ENCODE results near the gene FERMT1. TPM values are rescaled to one million over a fixed set of nuclear protein-coding genes. Genes with fewer than 3 reads are reported as not detected.
"Not testable (repeated sequence)": the region's sequence is repeated elsewhere in the genome, so short reads cannot be mapped to it uniquely, and the experiment has no call there.

The FERMT1 gene
- total RNA-seq, 1 experiment from 2014 or later: 14.3 TPM

- H3K27me3 ChIP-seq (ENCODE audit: control insufficient read depth, insufficient read depth, low read length): peaks cover 29% of the 10 kb centered on the region
- no peaks in the 10 kb centered on the region for H3K36me3 ChIP-seq (replicated peaks; ENCODE audit: control insufficient read depth, insufficient read depth, low read length)
- DNase-seq: no peak
- H3K4me3 ChIP-seq (ENCODE audit: insufficient read depth, low read depth, low read length): no peak overlapping the region
Observed at GRCh38 chr20:6048391-6048790, 74.4 kb downstream of the FERMT1 start.

GRCh38 chr20:6046432-6046831, 76.4 kb downstream of the FERMT1 start:
- Histone ChIP-seq H3K36me3 (replicated peaks; ENCODE audit: control insufficient read depth, insufficient read depth, low read length) (no peaks in the 10 kb centered on the region; the same call in 1 of the 2 replicates), H3K4me3 (ENCODE audit: insufficient read depth, low read depth, low read length) (no peak overlapping the region), H3K27me3 (ENCODE audit: control insufficient read depth, insufficient read depth, low read length) (peaks cover 10% of the 10 kb centered on the region)
- DNase-seq: no peak

- no peak overlapping the region for H3K4me3 ChIP-seq (ENCODE audit: insufficient read depth, low read depth, low read length)
- peaks cover 1% of the 10 kb centered on the region for H3K27me3 ChIP-seq (ENCODE audit: control insufficient read depth, insufficient read depth, low read length)
- DNase-seq: no peak
- H3K36me3 ChIP-seq (replicated peaks; ENCODE audit: control insufficient read depth, insufficient read depth, low read length): peaks cover 1% of the 10 kb centered on the region
Observed at GRCh38 chr20:6045566-6045965, 77.3 kb downstream of the FERMT1 start.

GRCh38 chr20:6044115-6044514, 78.7 kb downstream of the FERMT1 start:
- no peaks in the 10 kb centered on the region; the same call in 1 of the 2 replicates for H3K27me3 ChIP-seq (ENCODE audit: control insufficient read depth, insufficient read depth, low read length)
- DNase-seq: peak; percentile 58
- H3K36me3 ChIP-seq (replicated peaks; ENCODE audit: control insufficient read depth, insufficient read depth, low read length): peaks cover 1% of the 10 kb centered on the region
- no peak overlapping the region for H3K4me3 ChIP-seq (ENCODE audit: insufficient read depth, low read depth, low read length)

- H3K36me3 ChIP-seq (replicated peaks; ENCODE audit: control insufficient read depth, insufficient read depth, low read length): peaks cover 1% of the 10 kb centered on the region
- H3K4me3 ChIP-seq (ENCODE audit: insufficient read depth, low read depth, low read length): no peak overlapping the region
- DNase-seq: peak; percentile 36
- H3K27me3 ChIP-seq (ENCODE audit: control insufficient read depth, insufficient read depth, low read length): no peaks in the 10 kb centered on the region
Observed at GRCh38 chr20:6041808-6042265, 81.0 kb downstream of the FERMT1 start.

- no peak overlapping the region for H3K4me3 ChIP-seq (ENCODE audit: insufficient read depth, low read depth, low read length)
- H3K36me3 ChIP-seq (replicated peaks; ENCODE audit: control insufficient read depth, insufficient read depth, low read length): peaks cover 3% of the 10 kb centered on the region
- H3K27me3 ChIP-seq (ENCODE audit: control insufficient read depth, insufficient read depth, low read length): no peaks in the 10 kb centered on the region
- DNase-seq: peak; percentile 32
Observed at GRCh38 chr20:6040958-6041807, 81.6 kb downstream of the FERMT1 start.

- no peak for DNase-seq
- Histone ChIP-seq H3K27me3 (ENCODE audit: control insufficient read depth, insufficient read depth, low read length) (no peaks in the 10 kb centered on the region), H3K4me3 (ENCODE audit: insufficient read depth, low read depth, low read length) (no peak overlapping the region), H3K36me3 (replicated peaks; ENCODE audit: control insufficient read depth, insufficient read depth, low read length) (peaks cover 3% of the 10 kb centered on the region)
Observed at GRCh38 chr20:6040540-6040939, 82.3 kb downstream of the FERMT1 start.

GRCh38 chr20:6039766-6040165, 83.1 kb downstream of the FERMT1 start:
- Histone ChIP-seq H3K36me3 (replicated peaks; ENCODE audit: control insufficient read depth, insufficient read depth, low read length) (peaks cover 4% of the 10 kb centered on the region), H3K4me3 (ENCODE audit: insufficient read depth, low read depth, low read length) (no peak overlapping the region), H3K27me3 (ENCODE audit: control insufficient read depth, insufficient read depth, low read length) (no peaks in the 10 kb centered on the region)
- no peak for DNase-seq

- no peak overlapping the region for H3K4me3 ChIP-seq (ENCODE audit: insufficient read depth, low read depth, low read length)
- H3K27me3 ChIP-seq (ENCODE audit: control insufficient read depth, insufficient read depth, low read length): no peaks in the 10 kb centered on the region
- peaks cover 8% of the 10 kb centered on the region for H3K36me3 ChIP-seq (replicated peaks; ENCODE audit: control insufficient read depth, insufficient read depth, low read length)
- no peak for DNase-seq
Observed at GRCh38 chr20:6038256-6038655, 84.6 kb downstream of the FERMT1 start.

GRCh38 chr20:6037082-6037481, 85.7 kb downstream of the FERMT1 start:
- no peak for DNase-seq
- H3K36me3 ChIP-seq (replicated peaks; ENCODE audit: control insufficient read depth, insufficient read depth, low read length): peaks cover 8% of the 10 kb centered on the region
- no peak overlapping the region for H3K4me3 ChIP-seq (ENCODE audit: insufficient read depth, low read depth, low read length)
- H3K27me3 ChIP-seq (ENCODE audit: control insufficient read depth, insufficient read depth, low read length): no peaks in the 10 kb centered on the region

GRCh38 chr20:6036213-6036612, 86.6 kb downstream of the FERMT1 start:
- no peak overlapping the region for H3K4me3 ChIP-seq (ENCODE audit: insufficient read depth, low read depth, low read length)
- no peak for DNase-seq
- H3K36me3 ChIP-seq (replicated peaks; ENCODE audit: control insufficient read depth, insufficient read depth, low read length): peaks cover 8% of the 10 kb centered on the region
- no peaks in the 10 kb centered on the region for H3K27me3 ChIP-seq (ENCODE audit: control insufficient read depth, insufficient read depth, low read length)

GRCh38 chr20:6034134-6034969, 88.5 kb downstream of the FERMT1 start:
- H3K27me3 ChIP-seq (ENCODE audit: control insufficient read depth, insufficient read depth, low read length): no peaks in the 10 kb centered on the region
- no peak for DNase-seq
- peaks cover 7% of the 10 kb centered on the region for H3K36me3 ChIP-seq (replicated peaks; ENCODE audit: control insufficient read depth, insufficient read depth, low read length)
- H3K4me3 ChIP-seq (ENCODE audit: insufficient read depth, low read depth, low read length): no peak overlapping the region

- not testable (repeated sequence) for H3K36me3 ChIP-seq (replicated peaks; ENCODE audit: control insufficient read depth, insufficient read depth, low read length); DNase-seq; H3K4me3 ChIP-seq (ENCODE audit: insufficient read depth, low read depth, low read length); H3K27me3 ChIP-seq (ENCODE audit: control insufficient read depth, insufficient read depth, low read length)
Observed at GRCh38 chr20:6032907-6033306, 89.9 kb downstream of the FERMT1 start.

GRCh38 chr20:6030453-6031080, 92.3 kb downstream of the FERMT1 start:
- no peak overlapping the region for H3K4me3 ChIP-seq (ENCODE audit: insufficient read depth, low read depth, low read length)
- H3K27me3 ChIP-seq (ENCODE audit: control insufficient read depth, insufficient read depth, low read length): no peaks in the 10 kb centered on the region
- peaks cover 5% of the 10 kb centered on the region for H3K36me3 ChIP-seq (replicated peaks; ENCODE audit: control insufficient read depth, insufficient read depth, low read length)
- no peak for DNase-seq
